HFFc6 (cell line): Measurements from ENCODE around the gene NCKAP5. TPM values are rescaled to one million over a fixed set of nuclear protein-coding genes. Genes with fewer than 3 reads are reported as not detected.

Experiments used
- DNase-seq: peaks from one replicate; pipeline ENCODE4 v3.0.0-alpha.2; 2018
- H3K27ac Mint-ChIP-seq: 2 replicates; pipeline ENCODE4 v1.8.0; 2020; ENCODE audit warnings: mild to moderate bottlenecking, mixed read lengths
- H3K27me3 Mint-ChIP-seq: 2 replicates; pipeline ENCODE4 v1.8.0; 2021; ENCODE audit warnings: mild to moderate bottlenecking, moderate library complexity, mixed read lengths; ENCODE audit not compliant: insufficient read depth
- H3K36me3 Mint-ChIP-seq: 2 replicates; pipeline ENCODE4 v1.8.0; 2021; ENCODE audit warnings: low read depth, mixed read lengths
- H3K4me1 Mint-ChIP-seq: 2 replicates; pipeline ENCODE4 v1.8.0; 2020; ENCODE audit warnings: low read depth, mixed read lengths
- H3K4me3 Mint-ChIP-seq: 2 replicates; pipeline ENCODE4 v1.8.0; 2020; ENCODE audit warnings: mild to moderate bottlenecking, moderate library complexity, mixed read lengths
- H3K9me3 Mint-ChIP-seq: 2 replicates; pipeline ENCODE4 v1.8.0; 2020; ENCODE audit warnings: mild to moderate bottlenecking, mixed read lengths
- CTCF ChIP-seq: fragments of 200-600 bp; sonication (generic); IDR thresholded peaks from 2 replicates; pipeline ENCODE4 v1.5.0; 2021; ENCODE audit warnings: antibody characterized with exemption, mild to moderate bottlenecking
- total RNA-seq, 6 experiments: library from RNA; stranded (reverse); fragmentation: NEBNext Ultra II Directional; extraction: Animal tissue kit (Norgen Biotek cat#: 25700); gene quantifications; 2 replicates in 1 of 6; 3 replicates in 5 of 6; pipeline ENCODE4 v1.2.3, GENCODE V29; 2021

The NCKAP5 gene
- total RNA-seq, 6 experiments from 2014 or later: 0.31 to 4.0 (median 3.1) TPM

DNA sequence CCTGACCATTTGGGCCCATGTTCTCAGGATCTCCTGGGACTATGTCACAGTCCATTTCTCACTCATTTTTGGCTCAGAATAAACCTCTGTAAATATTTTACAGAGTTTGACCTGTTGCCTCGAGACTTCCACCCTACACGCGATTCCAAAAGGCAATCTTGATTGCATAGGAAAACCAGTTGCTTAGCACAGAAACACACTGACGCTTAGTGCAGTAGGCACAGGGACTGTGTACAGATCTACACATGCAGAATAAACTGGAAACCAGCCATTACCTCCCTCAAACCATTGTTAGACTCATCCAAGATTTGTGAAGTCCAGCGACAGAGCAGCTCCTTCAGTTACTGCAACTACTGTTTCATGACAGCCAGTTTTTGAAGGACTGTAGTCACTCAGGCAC lies 73.0 kb downstream of the NCKAP5 start:
- peaks cover 28% of the 10 kb centered on the region for H3K4me1 Mint-ChIP-seq
- H3K9me3 Mint-ChIP-seq: no peaks in the 10 kb centered on the region
- no peak overlapping the region for H3K4me3 Mint-ChIP-seq
- H3K36me3 Mint-ChIP-seq: peaks cover 3% of the 10 kb centered on the region; the same call in 1 of the 2 replicates
- DNase-seq: no peak
- no peak overlapping the region for H3K27ac Mint-ChIP-seq
- TF ChIP-seq CTCF: no peak
- peaks cover 6% of the 10 kb centered on the region for H3K27me3 Mint-ChIP-seq

DNA sequence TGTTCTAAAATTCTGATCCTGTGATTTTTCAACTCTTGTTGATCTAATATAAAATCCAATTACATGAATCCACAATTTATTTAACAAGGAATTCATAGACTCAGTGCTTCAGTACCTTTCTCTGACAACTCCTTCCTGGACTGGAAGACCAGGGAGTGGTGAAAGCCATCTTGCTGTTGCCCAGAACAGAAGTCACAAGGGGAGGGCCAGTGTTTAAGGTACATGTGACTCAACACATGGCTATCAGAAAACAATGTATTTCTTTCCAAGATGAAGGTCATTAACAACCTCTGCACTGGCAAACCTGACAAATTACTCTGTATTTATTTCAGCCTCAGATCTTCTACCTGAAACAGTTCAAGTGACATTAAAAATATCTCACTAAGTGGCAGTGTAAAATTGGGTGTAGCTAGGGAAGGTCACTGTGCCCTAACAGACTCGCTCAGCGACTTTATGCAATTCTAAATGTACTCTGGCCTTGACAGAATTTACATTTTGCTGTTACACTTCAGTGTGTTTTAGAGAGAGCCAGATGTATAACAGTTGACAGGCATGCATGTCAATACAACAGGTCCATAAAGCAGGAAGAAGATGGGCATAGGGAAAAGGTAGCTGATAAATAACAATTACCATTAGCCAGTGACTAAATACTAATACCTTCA lies 75.4 kb downstream of the NCKAP5 start:
- Mint-ChIP-seq H3K36me3 (no peaks in the 10 kb centered on the region), H3K27me3 (peaks cover 3% of the 10 kb centered on the region; the same call in 1 of the 2 replicates), H3K9me3 (no peaks in the 10 kb centered on the region), H3K4me3 (no peak overlapping the region), H3K27ac (no peak overlapping the region), H3K4me1 (peaks cover 12% of the 10 kb centered on the region; the same call in 1 of the 2 replicates)
- TF ChIP-seq CTCF: no peak
- DNase-seq: no peak

DNA sequence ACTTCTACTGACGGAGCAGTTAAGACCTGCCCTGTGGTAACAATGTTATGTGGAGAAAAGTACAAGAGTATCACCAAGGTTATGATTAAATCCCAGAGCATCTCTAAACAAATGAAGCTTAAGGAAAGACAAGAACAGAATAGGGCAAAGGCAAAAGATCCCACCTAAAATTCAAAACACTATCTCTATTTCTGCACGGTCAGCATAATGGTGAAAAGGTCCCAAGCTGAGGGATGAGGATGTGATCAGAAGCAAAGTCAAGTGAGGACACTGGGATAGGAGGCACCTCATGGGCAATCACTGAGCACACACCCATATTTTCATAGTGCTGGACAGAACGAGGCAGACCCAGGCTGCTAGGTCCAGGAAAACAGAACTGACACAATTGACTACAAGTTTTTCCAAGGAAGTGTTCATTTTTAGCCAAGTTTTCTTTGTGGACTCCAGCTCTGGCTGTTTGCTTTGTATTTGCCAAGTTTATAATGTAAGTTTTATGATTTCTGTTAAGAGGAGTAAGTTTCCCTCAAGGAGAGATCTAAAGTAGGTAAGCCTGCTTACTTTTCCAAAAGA lies 77.8 kb downstream of the NCKAP5 start:
- no peaks in the 10 kb centered on the region; the same call in 1 of the 2 replicates for H3K9me3 Mint-ChIP-seq

DNA sequence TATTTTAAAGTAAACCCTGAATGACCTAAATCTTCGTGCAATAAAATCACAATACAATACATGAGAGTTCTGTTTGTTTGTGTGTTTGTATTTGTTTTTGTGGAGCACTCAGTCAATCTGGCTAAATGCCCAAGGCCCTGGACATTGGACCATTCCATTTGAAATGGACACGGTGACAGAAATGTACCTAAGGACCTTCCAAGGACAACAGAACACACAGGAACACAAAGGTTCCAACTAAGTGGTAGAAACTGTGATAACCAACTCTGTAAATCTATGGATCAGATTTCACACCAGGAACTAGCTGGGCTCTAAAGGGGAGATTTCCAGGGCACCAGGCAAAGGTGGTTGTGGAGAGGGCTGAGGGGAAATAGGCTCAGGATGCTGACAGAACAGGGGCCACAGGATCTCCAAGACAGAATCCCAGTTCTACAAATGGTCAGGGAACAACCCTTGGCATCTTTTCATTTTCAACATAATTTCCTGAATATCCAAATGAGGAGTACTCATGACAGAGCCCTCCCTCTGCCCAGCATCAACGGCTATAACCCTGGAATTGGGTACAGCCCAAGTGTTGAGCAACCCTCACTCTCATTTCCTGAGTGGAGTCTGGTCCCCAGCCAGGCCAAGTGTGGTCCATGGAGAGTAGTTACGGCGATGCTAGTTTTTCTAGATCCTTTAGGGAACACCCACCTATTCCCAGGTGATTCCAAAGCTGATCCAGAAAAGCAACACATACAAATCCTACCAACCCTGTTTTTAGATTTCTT lies 78.4 kb downstream of the NCKAP5 start:
- DNase-seq: no peak
- H3K27me3 Mint-ChIP-seq: peaks cover 8% of the 10 kb centered on the region; the same call in 1 of the 2 replicates
- no peak overlapping the region for H3K4me3 Mint-ChIP-seq
- H3K4me1 Mint-ChIP-seq: peaks cover 13% of the 10 kb centered on the region; the same call in 1 of the 2 replicates
- no peaks in the 10 kb centered on the region; the same call in 1 of the 2 replicates for H3K9me3 Mint-ChIP-seq
- TF ChIP-seq CTCF: no peak
- no peak overlapping the region for H3K27ac Mint-ChIP-seq
- no peaks in the 10 kb centered on the region for H3K36me3 Mint-ChIP-seq

More for the DNA sequence above, 77.8 kb downstream of the NCKAP5 start:
- Mint-ChIP-seq H3K36me3 (no peaks in the 10 kb centered on the region), H3K4me3 (no peak overlapping the region), H3K27me3 (peaks cover 8% of the 10 kb centered on the region; the same call in 1 of the 2 replicates), H3K4me1 (peaks cover 13% of the 10 kb centered on the region; the same call in 1 of the 2 replicates), H3K27ac (no peak overlapping the region)
- no peak for DNase-seq
- no peak for TF ChIP-seq CTCF

DNA sequence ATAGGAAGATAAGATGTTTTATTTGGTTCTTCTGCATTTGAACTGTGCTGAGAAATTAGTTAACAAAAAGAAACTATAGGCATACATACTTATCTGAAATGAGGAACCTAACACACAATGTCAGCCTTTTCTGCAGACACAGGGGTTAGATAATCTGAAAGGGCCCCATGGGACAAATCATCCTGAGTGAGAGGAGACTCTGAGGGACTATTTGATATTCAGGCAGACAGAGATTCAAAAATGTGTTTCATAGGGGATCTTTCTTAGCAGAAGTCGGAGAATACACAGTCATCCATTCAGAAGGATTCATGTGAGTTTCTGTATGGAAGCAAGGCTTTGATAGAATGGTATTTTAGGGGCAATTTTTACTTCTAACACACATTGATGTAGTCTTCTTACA lies 79.1 kb downstream of the NCKAP5 start:
- Mint-ChIP-seq H3K9me3 (no peaks in the 10 kb centered on the region; the same call in 1 of the 2 replicates), H3K27me3 (peaks cover 11% of the 10 kb centered on the region; the same call in 1 of the 2 replicates), H3K4me3 (no peak overlapping the region), H3K36me3 (no peaks in the 10 kb centered on the region), H3K4me1 (peaks cover 16% of the 10 kb centered on the region; the same call in 1 of the 2 replicates), H3K27ac (no peak overlapping the region)
- no peak for TF ChIP-seq CTCF
- DNase-seq: no peak
